HG02798 (cell line): Measurements from ENCODE around the gene MAD1L1.

ENCODE experiments used
- ATAC-seq: cut with Tn5 transposase; IDR thresholded peaks from one replicate; pipeline ENCODE4 v1.9.1; 2021; ENCODE audit warnings: mild to moderate bottlenecking; ENCODE audit not compliant: unreplicated experiment, poor library complexity

Gene MAD1L1

DNA sequence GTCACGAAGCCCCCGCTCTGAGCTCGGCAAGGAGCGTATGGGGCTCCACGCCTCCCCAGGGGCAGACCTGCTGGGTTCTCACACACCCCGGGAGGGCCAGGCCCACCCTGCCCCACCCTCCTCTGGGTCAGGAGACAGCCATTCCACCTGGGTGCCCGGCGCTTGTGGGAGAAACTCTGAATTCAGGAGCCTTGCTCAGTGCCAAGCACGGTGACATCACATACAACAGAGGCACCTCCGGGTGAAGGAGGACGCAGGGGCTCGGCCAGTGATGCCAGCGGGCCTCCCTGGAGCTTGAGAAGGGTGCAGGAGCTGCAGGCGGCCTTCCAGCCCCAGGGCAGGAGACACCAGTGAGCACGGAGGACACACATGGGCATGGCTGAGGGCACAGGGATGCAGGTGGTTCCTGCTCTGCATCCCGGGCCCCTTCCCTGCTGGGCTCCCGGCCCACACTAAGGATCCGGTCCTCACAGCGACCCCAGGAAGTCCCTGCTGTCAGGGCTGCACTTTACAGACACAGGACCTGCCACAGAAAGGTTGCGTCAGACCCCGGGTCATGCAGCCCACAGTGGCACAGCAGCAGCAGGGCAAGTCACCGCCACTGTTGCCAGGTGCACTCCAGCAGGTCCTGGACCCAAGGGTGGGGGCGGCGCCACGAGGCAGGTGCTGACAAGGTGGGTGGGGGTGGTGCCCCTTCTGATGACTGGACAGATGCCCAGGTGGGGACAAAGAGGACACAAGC is 108.0 kb downstream of the MAD1L1 start:
- no peak for ATAC-seq

DNA sequence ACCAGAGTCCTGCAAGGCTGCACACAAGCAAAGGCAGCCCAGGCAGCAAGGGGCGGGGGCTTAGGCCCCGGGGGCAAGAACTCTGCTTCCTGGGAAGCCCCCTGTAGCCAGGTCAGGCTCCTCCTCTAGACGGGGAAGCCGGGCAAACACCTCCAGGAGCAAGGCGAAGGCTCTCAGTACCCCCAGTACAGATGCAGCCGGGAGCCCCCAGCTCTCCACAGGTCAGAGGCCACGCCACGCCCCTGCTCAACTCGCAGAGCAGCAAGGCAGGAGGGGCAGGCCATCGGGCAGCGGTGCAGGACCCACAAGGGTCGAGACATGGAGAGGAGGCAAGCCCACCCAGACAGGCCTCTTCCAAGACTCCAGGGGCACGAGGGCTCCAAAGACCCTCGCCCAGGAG is 108.8 kb downstream of the MAD1L1 start:
- ATAC-seq = no peak

DNA sequence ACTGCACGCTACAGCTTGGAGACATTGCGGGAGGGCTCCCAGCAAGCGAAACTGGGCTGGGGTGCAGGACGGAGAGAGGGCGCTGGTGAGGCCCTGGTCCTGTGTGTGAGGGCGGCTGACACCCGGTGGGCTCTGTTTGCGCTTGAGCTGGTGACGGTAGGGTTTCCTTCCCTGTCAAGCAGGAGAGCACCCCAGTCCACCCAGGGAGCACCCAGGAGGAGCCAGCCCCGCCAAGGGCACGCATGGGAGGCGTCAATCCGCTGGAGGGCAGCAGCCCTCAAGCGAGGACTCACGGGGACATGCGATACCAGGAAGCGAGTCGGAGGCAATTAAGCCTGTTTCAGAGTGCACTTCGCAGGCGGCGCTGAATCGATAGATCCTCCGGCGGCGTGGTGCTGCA is 109.4 kb downstream of the MAD1L1 start:
- no peak for ATAC-seq

DNA sequence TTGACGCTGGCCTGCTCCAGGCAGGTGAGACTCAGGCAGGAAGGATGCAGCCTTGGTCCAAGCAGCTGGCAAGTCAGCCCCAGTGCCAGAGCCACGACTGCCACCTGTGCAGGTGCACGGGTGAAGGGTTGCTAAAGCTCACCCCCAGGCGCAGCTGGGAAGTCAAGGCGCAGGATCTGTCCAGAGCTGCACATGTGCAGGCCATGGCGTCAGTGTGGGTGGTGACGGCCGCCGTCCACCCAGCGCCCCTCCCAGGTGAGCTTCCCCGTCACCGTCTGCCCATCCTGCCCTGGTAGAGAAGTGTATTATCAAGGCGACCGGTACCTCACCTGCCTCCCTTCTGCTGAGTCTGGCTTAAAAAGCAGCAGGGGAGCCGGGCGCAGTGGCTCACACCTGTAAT is 110.1 kb downstream of the MAD1L1 start:
- ATAC-seq = no peak

DNA sequence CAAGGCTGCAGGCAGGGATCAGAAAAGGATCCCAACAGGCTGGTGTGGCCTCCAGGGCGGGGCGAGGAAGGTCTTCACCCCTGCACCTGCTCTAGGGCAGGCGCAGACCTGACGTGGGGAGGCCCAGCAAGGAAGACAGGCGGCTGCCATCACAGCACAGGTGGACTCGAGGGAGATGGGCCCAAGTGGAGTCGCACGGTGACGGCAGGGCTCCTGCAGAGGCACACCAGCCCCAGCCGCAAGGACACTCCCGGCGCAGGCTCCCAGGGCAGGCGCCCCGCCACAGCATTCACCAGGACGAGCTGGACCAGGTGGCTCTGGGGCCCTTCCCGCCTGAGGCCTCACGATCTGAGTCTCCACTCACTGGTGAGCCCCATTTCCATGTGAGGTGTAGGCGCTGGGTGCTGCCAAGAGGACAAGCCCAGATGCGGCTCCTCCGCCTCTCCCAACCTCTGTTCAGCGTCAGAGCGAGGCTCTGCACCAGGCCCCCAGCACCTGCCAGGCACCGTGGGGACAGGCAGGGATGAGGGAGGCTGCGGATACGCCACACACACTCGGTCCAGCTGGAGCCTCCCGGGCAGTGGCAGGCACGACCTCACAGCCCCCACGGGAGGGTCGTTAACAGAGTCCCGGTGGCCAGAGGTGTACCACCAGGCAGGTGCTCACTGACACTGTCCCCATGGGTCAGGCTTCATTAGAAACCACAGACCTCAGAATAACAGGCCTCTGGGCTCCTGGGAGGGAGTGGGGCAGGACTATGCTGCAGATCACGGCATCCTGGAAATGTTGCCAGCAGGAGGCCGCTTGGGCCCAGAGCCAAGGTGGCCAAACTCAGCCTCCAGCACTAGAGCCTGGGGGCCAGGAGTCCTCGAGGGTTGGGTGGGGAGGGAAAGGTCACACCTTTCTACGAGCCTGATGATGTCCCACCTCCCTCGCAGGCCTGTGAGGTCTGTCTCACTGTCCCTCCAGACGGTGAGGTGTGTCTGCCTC is 111.6 kb downstream of the MAD1L1 start:
- ATAC-seq = no peak

DNA sequence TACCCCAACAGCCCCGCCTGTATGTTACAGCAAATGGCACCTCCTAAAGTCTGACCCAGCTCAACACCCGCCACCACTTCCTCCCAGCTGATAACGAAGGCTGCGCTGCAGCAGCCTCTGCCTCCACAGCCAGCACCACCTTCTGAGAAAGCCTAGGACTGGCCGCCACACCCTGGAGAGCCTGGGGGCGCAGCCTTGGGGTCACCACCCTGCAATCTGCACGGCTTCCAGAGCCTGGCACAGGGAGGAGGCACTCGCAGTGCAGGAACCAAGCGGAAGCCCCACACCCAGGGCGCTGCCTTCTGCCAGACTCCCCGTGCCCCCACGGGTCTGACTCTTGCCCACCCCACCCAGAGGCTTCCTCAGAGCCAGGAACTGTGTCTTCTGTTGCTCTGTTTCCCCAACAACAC is 112.5 kb downstream of the MAD1L1 start:
- no peak for ATAC-seq

DNA sequence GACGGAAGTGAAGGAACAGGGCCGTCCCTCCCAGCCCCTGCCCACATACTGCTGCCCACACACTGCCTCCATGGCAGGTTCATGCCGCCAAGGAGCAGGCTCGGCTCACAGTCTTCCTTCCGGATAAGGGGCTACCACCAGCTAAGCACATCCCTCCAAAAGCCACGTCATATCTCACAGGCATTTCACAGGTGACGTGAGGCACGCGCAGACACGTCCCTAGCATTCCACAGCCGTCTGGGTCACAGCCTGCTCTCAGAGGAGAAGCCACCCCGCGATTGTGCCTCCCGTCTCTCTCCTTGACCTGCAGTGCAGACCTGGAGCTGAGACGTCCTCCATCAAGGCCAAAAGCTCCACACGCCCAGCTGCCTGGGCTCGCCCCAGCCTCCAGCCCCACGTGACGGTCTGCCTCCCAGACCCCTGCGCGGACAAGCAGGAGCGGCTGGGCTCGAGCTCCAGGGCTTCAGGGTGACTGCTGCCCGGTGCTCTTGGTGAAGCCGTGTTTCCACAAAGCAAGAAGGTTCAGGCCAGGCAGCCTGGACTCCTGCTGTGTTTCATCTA is 114.0 kb downstream of the MAD1L1 start:
- ATAC-seq = no peak

DNA sequence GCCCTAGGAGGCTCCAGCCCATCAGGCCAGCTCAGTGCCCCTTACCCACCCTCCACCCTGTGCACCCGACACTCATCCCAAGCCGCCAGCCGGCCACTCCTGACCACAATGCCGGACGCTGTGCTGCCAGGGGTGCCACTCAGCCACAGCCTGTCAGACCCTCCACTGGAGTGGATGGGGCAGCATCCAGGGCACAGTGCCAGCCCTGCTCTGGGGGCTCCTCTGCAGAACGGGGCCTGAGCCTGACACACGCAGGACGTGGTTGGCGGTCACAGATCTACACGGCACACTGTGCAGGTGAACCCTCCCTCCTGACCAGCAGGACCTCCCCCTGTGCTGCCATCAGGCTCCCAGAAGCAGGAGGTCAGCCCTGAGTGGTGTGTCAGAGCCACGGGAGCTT is 114.7 kb downstream of the MAD1L1 start:
- no peak for ATAC-seq

DNA sequence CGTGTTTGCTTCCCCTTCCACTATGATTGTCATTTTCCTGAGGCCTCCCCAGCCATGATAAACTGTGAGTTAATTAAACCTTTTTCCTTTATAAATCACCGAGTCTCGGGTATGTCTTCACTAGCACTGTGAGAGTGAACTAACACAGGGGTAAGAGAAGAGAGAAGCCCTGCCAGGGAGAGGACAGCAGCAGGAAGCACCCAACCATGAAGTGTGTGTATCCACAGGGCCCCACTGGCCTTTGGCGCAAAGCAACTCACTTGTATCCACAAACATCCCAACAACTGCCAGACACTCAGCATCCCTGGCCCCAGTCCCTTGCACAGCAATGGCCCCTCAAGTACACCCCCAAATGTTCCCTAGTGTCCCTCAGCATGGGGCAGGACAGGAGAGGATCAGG is 115.1 kb downstream of the MAD1L1 start:
- ATAC-seq = no peak

DNA sequence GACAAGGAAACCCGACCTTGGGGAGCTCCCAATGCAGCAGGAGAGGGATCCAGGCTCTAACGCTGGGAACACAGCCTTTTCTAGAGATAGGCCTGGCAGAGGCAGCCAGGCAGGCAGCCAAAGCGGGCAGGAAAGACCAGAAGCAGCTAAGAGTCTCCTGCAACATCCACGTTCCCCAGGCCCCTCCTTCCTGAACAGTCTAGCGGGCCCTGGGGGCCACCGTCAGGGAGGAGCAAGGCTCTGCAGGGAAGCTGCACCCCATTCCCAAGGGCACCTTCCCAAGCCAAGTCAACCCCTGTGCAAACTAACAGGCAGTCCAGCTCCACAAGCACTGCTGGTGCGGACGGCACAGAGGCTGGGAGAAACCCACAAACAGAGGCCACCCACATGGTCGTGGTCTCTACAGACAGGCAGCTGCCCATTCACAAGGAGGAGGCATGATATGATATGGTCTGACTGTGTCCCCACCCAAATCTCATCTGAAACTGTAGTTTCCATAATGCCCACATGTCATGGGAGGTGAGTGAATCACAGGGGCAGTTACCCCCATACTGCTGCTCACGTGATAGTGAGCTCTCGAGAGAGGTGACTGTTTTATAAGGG is 115.7 kb downstream of the MAD1L1 start:
- ATAC-seq = no peak

DNA sequence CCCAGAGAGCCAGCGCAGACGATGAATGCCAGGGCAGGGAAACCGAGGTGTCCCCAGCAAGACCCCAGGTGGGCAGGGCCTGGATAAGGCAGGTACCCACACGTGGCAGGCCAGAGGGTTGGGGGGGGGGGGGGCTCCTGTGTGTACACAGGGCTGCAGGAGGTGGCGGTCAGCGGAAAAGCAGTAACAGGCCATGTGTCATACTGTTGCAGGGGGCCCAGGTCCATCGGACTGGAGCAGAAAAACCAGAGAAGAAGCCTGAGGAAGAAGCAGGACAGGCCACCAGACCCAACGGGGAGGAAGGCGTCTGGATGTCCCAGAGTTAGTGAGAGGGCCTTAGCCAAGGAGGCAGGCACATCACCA is 116.3 kb downstream of the MAD1L1 start:
- no peak for ATAC-seq

DNA sequence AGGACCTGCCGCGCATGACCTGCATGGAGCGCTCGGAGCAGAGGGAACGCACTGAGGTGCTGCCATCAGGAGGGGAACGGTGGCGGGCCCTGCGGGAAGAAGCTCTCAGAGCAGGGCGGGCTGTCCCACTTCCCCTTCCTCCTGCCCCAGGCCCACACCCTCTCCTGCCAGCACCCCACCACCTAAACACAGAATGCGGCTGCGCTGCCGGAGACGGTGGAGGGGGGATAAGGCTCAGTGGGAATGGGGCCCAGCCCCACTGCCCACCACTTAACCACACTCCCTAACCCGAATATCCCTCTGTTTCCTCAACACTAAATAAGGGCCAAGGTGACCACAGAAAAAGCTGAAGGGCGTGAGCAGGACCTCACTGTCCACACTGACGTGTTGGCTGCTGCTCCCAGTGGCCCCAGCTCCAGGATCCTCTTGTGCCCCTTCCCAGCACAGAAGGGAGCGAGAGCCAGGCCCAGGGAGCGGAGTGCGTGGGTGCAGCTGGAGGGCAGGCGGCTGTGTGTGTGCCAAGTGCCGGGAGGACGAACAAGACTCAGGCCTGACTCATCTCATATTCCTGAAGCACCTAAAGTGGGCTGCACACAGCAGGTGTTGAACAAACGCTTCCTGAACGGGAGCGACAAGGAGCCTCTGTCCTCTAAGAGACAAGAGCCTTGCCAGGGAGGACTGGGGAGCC is 116.8 kb downstream of the MAD1L1 start:
- ATAC-seq = no peak

DNA sequence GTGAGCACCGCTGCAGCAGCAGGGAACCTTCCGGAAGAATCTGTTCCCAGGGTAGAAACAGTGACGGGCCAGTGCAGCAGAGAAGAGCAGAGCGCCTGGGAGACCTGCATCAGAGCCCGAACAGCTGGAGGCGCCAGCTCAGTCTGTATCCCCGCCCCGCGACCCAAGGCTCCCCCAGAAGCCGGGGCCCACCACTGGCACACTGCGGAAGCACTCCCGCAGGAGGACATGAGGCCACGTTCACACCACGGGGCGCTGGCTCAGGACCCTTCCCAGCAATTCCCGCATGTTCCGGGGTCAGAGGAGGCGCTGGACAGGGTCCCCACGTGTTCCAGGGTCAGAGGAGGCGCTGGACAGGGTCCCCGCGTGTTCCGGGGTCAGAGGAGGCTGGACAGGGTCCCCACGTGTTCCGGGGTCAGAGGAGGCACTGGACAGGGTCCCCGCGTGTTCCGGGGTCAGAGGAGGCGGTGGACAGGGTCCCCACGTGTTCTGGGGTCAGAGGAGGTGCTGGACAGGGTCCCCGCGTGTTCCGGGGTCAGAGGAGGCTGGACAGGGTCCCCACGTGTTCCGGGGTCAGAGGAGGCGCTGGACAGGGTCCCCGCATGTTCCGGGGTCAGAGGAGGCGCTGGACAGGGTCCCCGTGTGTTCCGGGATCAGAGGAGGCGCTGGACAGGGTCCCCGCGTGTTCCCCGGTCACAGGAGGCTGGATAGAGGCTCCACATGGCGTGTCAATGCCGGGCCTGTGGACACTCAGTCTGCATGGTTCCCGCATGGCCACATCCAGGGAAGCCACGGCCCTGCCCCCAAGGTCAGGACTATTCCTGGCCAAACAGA is 117.6 kb downstream of the MAD1L1 start:
- ATAC-seq = no peak

DNA sequence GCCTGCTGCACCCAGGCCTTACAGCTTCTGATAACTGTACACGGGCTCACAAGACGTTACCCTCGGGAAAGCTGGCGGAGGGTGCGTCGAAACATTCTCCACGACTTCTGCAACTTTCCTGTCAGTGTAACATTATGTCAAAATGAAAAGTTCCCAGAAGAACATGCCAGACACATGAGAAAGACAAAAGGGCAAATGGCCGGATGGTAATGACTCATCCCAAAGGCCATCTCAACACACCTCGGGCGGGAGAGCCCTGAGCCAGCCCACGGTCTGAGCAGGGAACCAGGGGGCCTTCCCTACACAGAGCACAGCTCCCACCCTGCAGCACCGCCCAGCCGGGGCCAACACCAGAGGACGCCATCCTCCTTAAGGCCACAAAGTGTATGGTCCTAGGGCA is 118.7 kb downstream of the MAD1L1 start:
- ATAC-seq = no peak

DNA sequence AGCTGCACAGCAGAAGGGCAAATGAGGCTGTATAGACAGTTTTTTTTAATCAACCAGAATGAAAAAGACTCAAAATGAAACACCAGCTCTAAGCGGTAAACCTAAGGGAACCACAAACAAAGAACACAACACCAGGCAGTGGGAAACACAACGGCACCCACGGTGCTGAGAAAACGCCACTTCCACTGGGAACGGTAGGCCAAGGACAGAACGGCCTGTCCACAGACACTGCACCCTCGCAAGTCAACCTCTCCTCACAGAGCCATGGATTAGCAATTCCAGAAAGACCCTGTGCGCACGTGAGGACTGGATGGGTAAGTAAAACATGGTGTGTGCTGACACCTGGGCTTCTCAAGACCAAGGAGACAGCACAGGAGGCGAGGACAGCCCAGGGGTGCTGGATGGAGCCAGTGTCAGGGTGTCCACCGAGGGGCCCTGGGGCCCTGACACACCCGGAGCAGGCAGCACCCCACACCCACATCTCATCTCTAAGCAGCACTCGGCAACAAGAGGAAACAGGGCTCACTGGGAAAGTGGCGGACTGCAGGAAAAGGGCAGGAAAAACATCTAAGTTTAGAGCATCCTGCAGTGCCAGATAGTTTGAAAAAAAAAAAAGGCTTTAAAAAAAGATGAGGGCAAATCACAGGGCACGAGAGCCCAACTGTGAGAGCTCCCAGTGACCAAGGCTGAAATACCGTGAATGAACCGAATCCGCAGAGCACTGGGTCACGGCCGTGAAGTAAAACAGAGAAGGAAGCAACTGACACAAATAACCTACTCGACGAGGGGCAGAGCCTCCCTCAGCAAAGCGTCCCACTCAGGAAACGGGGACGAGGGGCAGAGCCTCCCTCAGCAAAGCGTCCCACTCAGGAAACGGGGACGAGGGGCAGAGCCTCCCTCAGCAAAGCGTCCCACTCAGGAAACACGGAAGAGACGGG is 120.2 kb downstream of the MAD1L1 start:
- ATAC-seq = no peak

DNA sequence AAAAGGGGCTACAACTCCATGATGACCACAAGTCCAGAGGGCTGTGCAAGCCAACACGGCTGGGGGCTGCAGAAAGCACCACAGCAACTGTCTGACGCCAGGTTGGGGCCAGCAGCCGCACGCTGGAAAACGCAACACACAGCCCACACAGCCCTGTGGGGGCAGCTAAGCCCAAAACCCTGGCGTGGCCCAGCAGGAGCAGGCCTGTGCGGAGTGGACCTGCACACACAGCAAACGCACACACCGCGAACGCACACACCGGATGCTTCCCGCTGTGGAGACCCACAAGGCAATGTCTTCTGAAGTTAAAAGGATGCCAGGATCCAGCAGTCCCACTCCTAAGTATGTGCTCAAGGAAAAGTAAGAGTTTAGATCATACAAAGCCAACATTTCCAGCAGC is 121.2 kb downstream of the MAD1L1 start:
- ATAC-seq = no peak

DNA sequence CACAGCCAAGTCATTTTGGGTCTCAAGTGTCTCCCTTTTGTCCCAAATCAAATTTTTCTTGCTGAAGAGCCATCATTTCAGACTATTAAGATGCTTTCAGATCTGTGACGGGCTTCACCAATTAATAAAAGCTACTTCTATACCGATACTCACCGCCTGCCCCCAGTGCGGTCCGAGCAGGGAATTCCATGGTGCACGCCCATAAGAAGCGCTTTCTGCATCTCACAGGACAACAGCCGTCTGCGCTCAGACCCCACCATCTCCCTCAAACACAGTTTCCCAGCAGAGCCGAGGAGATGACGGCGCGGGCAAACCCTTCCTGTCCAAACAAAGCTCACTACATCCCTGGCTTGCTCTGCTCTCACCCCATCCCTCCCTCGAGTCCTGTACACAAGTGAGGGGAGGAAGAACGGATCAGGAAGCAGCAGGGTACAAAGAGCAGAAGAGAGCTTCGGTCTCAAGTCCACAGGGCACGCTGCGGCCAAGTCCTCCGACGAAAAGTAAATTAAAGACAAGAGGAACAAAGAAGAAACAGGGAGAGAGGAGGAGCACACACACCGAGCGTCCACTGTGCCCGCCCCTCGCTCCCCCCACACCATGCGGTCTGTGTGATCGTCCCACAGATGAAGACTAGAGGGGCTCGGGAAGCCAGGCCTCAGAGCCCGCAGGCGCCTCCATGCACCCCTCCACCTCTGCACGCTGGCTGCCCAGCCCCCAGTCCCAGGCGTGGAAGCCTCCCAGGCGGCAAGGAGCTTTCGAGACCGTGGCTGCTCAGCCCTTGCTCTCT is 121.9 kb downstream of the MAD1L1 start:
- no peak for ATAC-seq
